HCT116 (cell line): Measurements from ENCODE around the gene PAPOLB. TPM values are rescaled to one million over a fixed set of nuclear protein-coding genes. Genes with fewer than 3 reads are reported as not detected.

ENCODE experiments used
- ATAC-seq: fragments of 200-7000 bp; cut with Tn5 transposase; 2 replicates; pipeline ENCODE4 v1.9.1; 2020; ENCODE audit warnings: mild to moderate bottlenecking, moderate library complexity
- BruUV-seq: library from RNA; stranded (reverse); fragments of 400-500 nt; replicated peaks from 2 replicates; lab custom pipeline; 2021; lab: Mats Ljungman, UMichigan
- CTCF ChIA-PET: fragments of 300-600 bp; sonication (Branson Sonifier 250); formaldehyde crosslinking; loops from one replicate; lab custom pipeline; 2021; ENCODE audit warnings: antibody characterized with exemption; lab: Charles Lee
- POLR2A ChIA-PET: fragments of 300-600, 350-600 bp; sonication (Branson Sonifier 250); formaldehyde crosslinking; loops from one replicate; lab custom pipeline; 2021; ENCODE audit warnings: antibody characterized with exemption; lab: Charles Lee
- RAD21 ChIA-PET, 2 experiments: fragments of 300-600 bp; sonication (Branson Sonifier 250); formaldehyde crosslinking; loops; one replicate each; lab custom pipeline; 2023; ENCODE audit warnings: low total read pairs in 2 of 2; ENCODE audit not compliant: uncharacterized antibody in 2 of 2, unreplicated experiment in 2 of 2, low non-redundant PET in 1 of 2; lab: Charles Lee
- DNase-seq: peaks from one replicate; pipeline ENCODE4 v3.0.0-alpha.2; 2010; ENCODE audit warnings: low read depth, low spot score
- H2AFZ ChIP-seq: fragments of 200-600 bp; shearing (Covaris generic), sonication (generic); 2 replicates; pipeline ENCODE4 v1.6.1; 2017; ENCODE audit warnings: low read depth, mixed run types, mixed read lengths, antibody characterized with exemption, low read length; ENCODE audit not compliant: poor library complexity, severe bottlenecking
- H3K27ac ChIP-seq: 2 replicates; pipeline ENCODE4 v1.5.1; 2012; ENCODE audit warnings: low read depth, low read length
- H3K27me3 ChIP-seq: fragments of 200-600 bp; sonication (generic); 2 replicates; pipeline ENCODE4 v1.6.1; 2016; ENCODE audit warnings: mixed run types, low read length, mixed read lengths; ENCODE audit not compliant: insufficient read depth
- H3K36me3 ChIP-seq, 2 experiments: fragments of 200-500 bp in 1 of 2; fragments of 200-600 bp in 1 of 2; sonication (Bioruptor generic) in 1 of 2; sonication (generic) in 1 of 2; 2 replicates each; pipeline versions ENCODE4 v1.5.1 to v1.6.1; 2014 to 2016; ENCODE audit warnings: low read length in 2 of 2, inconsistent platforms in 1 of 2, mixed read lengths in 1 of 2, mixed run types in 1 of 2; ENCODE audit not compliant: insufficient read depth in 2 of 2, control insufficient read depth in 1 of 2
- H3K4me1 ChIP-seq, 2 experiments: fragments of 200-600 bp in 1 of 2; sonication (generic) in 1 of 2; 2 replicates each; pipeline versions ENCODE4 v1.5.1 to v1.6.1; 2012 to 2017; ENCODE audit warnings: low read length in 2 of 2, inconsistent platforms in 1 of 2, mild to moderate bottlenecking in 1 of 2, mixed read lengths in 1 of 2, mixed run types in 1 of 2, moderate library complexity in 1 of 2; ENCODE audit not compliant: insufficient read depth in 2 of 2, control insufficient read depth in 1 of 2
- H3K4me2 ChIP-seq: fragments of 200-600 bp; sonication (generic); 2 replicates; pipeline ENCODE4 v1.6.1; 2017; ENCODE audit warnings: mixed run types, low read length, mixed read lengths
- H3K4me3 ChIP-seq, 2 experiments: fragments of 200-600 bp in 1 of 2; sonication (generic) in 1 of 2; replicated peaks in 1 of 2; 2 replicates each; pipeline ENCODE4 v1.5.1; 2011 to 2016; ENCODE audit warnings: low read length in 2 of 2, control low read depth in 1 of 2, low read depth in 1 of 2, mild to moderate bottlenecking in 1 of 2, mixed read lengths in 1 of 2, mixed run types in 1 of 2
- H3K79me2 ChIP-seq: fragments of 200-600 bp; sonication (generic); 2 replicates; pipeline ENCODE4 v1.6.1; 2017; ENCODE audit warnings: mild to moderate bottlenecking, mixed run types, low read length, moderate library complexity, mixed read lengths; ENCODE audit not compliant: insufficient read depth
- H3K9ac ChIP-seq: fragments of 200-600 bp; sonication (generic); 2 replicates; pipeline ENCODE4 v1.6.1; 2016; ENCODE audit warnings: low read length, mixed read lengths
- H3K9me2 ChIP-seq: fragments of 200-600 bp; sonication (generic), shearing (Covaris generic); 2 replicates; pipeline ENCODE4 v1.6.1; 2017; ENCODE audit warnings: mixed run types, mild to moderate bottlenecking, moderate library complexity; ENCODE audit not compliant: insufficient read depth
- H3K9me3 ChIP-seq, 2 experiments: fragments of 200-500 bp in 1 of 2; fragments of 200-600 bp in 1 of 2; sonication (Bioruptor generic) in 1 of 2; sonication (generic) in 1 of 2; 2 replicates each; pipeline ENCODE4 v1.6.1; 2014 to 2017; ENCODE audit warnings: low read length in 2 of 2, mixed read lengths in 2 of 2, inconsistent platforms in 1 of 2, low read depth in 1 of 2, mild to moderate bottlenecking in 1 of 2, mixed run types in 1 of 2, moderate library complexity in 1 of 2; ENCODE audit not compliant: control insufficient read depth in 1 of 2, insufficient read depth in 1 of 2
- H4K20me1 ChIP-seq: fragments of 200-600 bp; sonication (generic), shearing (Covaris generic); 2 replicates; pipeline ENCODE4 v1.6.1; 2017; ENCODE audit warnings: mixed run types, mild to moderate bottlenecking, moderate library complexity; ENCODE audit not compliant: insufficient read depth
- ATF3 ChIP-seq: IDR thresholded peaks from 2 replicates; pipeline ENCODE4 v1.6.1; 2012
- ELF1 ChIP-seq: IDR thresholded peaks from 2 replicates; pipeline ENCODE4 v1.6.1; 2012; ENCODE audit warnings: low read depth, borderline replicate concordance
- EZH2 ChIP-seq: fragments of 200-600 bp; sonication (generic); IDR thresholded peaks from 2 replicates; pipeline ENCODE4 v1.6.1; 2017; ENCODE audit warnings: antibody characterized with exemption, mixed run types
- EZH2phosphoT487 ChIP-seq: fragments of 200-600 bp; IDR thresholded peaks from 2 replicates; pipeline ENCODE4 v1.6.1; 2018; ENCODE audit warnings: antibody characterized with exemption, borderline replicate concordance
- JUND ChIP-seq: IDR thresholded peaks from 2 replicates; pipeline ENCODE4 v1.6.1; 2012
- MAX ChIP-seq: IDR thresholded peaks from 2 replicates; pipeline ENCODE4 v1.6.1; 2012
- POLR2A ChIP-seq: IDR thresholded peaks from 2 replicates; pipeline ENCODE4 v1.7.0; 2011; ENCODE audit warnings: borderline replicate concordance; ENCODE audit not compliant: insufficient read depth, insufficient read length; ENCODE audit errors: extremely low read depth
- POLR2AphosphoS5 ChIP-seq: IDR thresholded peaks from 2 replicates; pipeline ENCODE4 v1.6.1; 2011; ENCODE audit warnings: mild to moderate bottlenecking, low read depth, low read length, moderate library complexity
- RAD21 ChIP-seq: IDR thresholded peaks from 2 replicates; pipeline ENCODE4 v1.6.1; 2012; ENCODE audit warnings: low read depth, mild to moderate bottlenecking
- SIN3A ChIP-seq: IDR thresholded peaks from 2 replicates; pipeline ENCODE4 v1.6.1; 2012; ENCODE audit warnings: low read depth
- TCF7L2 ChIP-seq: IDR thresholded peaks from 2 replicates; pipeline ENCODE4 v1.7.0; 2011; ENCODE audit warnings: borderline replicate concordance, inconsistent platforms; ENCODE audit not compliant: insufficient read depth, insufficient read length; ENCODE audit errors: extremely low read depth
- YY1 ChIP-seq: IDR thresholded peaks from 2 replicates; pipeline ENCODE4 v1.6.1; 2011; ENCODE audit warnings: low read length, low read depth, moderate library complexity, mild to moderate bottlenecking; ENCODE audit not compliant: insufficient replicate concordance; ENCODE audit errors: extremely low read depth
- ZFX ChIP-seq: fragments of 450-650 bp; IDR thresholded peaks from 2 replicates; pipeline ENCODE4 v1.6.1; 2017
- ZNF274 ChIP-seq: fragments of 200-500 bp; sonication (Bioruptor generic); IDR thresholded peaks from 2 replicates; pipeline ENCODE4 v1.6.1; 2014; ENCODE audit warnings: mild to moderate bottlenecking, low read depth, low read length, inconsistent platforms
- intact Hi-C: fragments of 100-400 bp; cut with micrococcal nuclease; formaldehyde crosslinking; loops from 2 replicates; pipeline ENCODE4 v1.10.0; 2022
- total RNA-seq: library from RNA; stranded (reverse); gene quantifications from one replicate; pipeline ENCODE4 v1.2.1, GENCODE V29; 2021; ENCODE audit not compliant: unreplicated experiment
- TF ChIP-seq, protein P1 (sequence below): IDR thresholded peaks from 2 replicates; pipeline ENCODE4 v1.6.1; 2011; ENCODE audit warnings: mild to moderate bottlenecking, low read length, moderate library complexity; ENCODE audit not compliant: insufficient replicate concordance; ENCODE audit errors: extremely low read depth
- TF ChIP-seq, protein P2 (sequence below), 3 experiments: fragments of 200-600 bp in 1 of 3; sonication (generic) in 1 of 3; IDR thresholded peaks in 2 of 3; conservative IDR thresholded peaks in 1 of 3; 2 replicates each; pipeline ENCODE4 v1.5.1; 2012 to 2017; ENCODE audit warnings: low read depth in 2 of 3, low read length in 2 of 3, antibody characterized with exemption in 1 of 3, borderline replicate concordance in 1 of 3, control low read depth in 1 of 3, mild to moderate bottlenecking in 1 of 3, mixed read lengths in 1 of 3, mixed run types in 1 of 3, moderate library complexity in 1 of 3; ENCODE audit not compliant: insufficient read depth in 1 of 3

PAPOLB gene
- total RNA-seq, 1 experiment from 2014 or later, result 0.20 TPM

GRCh38 chr7:4819560-4820404 lies 42.0 kb downstream of the PAPOLB start:
- no peak for DNase-seq
- intact Hi-C loops, result no loop called here
- Histone ChIP-seq H3K4me2 (no peak overlapping the region), H3K79me2 (no peaks in the 10 kb centered on the region), H3K4me3 (no peak overlapping the region), H3K4me1 (no peaks in the 10 kb centered on the region), H3K9ac (no peak overlapping the region), H3K9me3 (no peaks in the 10 kb centered on the region), H4K20me1 (no peaks in the 10 kb centered on the region), H3K36me3 (no peaks in the 10 kb centered on the region), H3K9me2 (no peaks in the 10 kb centered on the region), H3K27ac (no peak overlapping the region), H3K27me3 (no peaks in the 10 kb centered on the region), H2AFZ (no peak overlapping the region)
- TF ChIP-seq RAD21, result no peak
- TF ChIP-seq MAX, result no peak
- no peak for TF ChIP-seq JUND
- no peak for TF ChIP-seq POLR2AphosphoS5
- TF ChIP-seq YY1, result no peak
- no peak for TF ChIP-seq ELF1
- TF ChIP-seq, protein P1, sequence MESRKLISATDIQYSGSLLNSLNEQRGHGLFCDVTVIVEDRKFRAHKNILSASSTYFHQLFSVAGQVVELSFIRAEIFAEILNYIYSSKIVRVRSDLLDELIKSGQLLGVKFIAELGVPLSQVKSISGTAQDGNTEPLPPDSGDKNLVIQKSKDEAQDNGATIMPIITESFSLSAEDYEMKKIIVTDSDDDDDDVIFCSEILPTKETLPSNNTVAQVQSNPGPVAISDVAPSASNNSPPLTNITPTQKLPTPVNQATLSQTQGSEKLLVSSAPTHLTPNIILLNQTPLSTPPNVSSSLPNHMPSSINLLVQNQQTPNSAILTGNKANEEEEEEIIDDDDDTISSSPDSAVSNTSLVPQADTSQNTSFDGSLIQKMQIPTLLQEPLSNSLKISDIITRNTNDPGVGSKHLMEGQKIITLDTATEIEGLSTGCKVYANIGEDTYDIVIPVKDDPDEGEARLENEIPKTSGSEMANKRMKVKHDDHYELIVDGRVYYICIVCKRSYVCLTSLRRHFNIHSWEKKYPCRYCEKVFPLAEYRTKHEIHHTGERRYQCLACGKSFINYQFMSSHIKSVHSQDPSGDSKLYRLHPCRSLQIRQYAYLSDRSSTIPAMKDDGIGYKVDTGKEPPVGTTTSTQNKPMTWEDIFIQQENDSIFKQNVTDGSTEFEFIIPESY, result no peak
- TF ChIP-seq ZFX, result no peak
- no peak for TF ChIP-seq EZH2
- TF ChIP-seq TCF7L2, result no peak
- no peak for TF ChIP-seq ZNF274
- TF ChIP-seq, protein P2, sequence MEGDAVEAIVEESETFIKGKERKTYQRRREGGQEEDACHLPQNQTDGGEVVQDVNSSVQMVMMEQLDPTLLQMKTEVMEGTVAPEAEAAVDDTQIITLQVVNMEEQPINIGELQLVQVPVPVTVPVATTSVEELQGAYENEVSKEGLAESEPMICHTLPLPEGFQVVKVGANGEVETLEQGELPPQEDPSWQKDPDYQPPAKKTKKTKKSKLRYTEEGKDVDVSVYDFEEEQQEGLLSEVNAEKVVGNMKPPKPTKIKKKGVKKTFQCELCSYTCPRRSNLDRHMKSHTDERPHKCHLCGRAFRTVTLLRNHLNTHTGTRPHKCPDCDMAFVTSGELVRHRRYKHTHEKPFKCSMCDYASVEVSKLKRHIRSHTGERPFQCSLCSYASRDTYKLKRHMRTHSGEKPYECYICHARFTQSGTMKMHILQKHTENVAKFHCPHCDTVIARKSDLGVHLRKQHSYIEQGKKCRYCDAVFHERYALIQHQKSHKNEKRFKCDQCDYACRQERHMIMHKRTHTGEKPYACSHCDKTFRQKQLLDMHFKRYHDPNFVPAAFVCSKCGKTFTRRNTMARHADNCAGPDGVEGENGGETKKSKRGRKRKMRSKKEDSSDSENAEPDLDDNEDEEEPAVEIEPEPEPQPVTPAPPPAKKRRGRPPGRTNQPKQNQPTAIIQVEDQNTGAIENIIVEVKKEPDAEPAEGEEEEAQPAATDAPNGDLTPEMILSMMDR (IDR thresholded peaks at IDR 0.05 in 2 of 3, conservative IDR thresholded peaks at IDR 0.05 in 1 of 3; ENCODE audit: borderline replicate concordance in 1 of 3, insufficient read depth in 1 of 3, low read depth in 2 of 3, low read length in 2 of 3), result no peak
- no peak for TF ChIP-seq POLR2A
- TF ChIP-seq ATF3, result no peak
- no peak for TF ChIP-seq SIN3A
- TF ChIP-seq EZH2phosphoT487, result no peak
- ChIA-PET RAD21 (no interaction called here), POLR2A (no interaction called here), CTCF (no interaction called here)
- no peak for ATAC-seq
- BruUV-seq, result no TSS peak
